HG03280 (cell line): ENCODE data around the gene SMCO4.

Experiments
- ATAC-seq: cut with Tn5 transposase; IDR thresholded peaks from one replicate; pipeline ENCODE4 v1.9.1; 2021; ENCODE audit warnings: mild to moderate bottlenecking, moderate library complexity; ENCODE audit not compliant: unreplicated experiment

The SMCO4 gene

DNA sequence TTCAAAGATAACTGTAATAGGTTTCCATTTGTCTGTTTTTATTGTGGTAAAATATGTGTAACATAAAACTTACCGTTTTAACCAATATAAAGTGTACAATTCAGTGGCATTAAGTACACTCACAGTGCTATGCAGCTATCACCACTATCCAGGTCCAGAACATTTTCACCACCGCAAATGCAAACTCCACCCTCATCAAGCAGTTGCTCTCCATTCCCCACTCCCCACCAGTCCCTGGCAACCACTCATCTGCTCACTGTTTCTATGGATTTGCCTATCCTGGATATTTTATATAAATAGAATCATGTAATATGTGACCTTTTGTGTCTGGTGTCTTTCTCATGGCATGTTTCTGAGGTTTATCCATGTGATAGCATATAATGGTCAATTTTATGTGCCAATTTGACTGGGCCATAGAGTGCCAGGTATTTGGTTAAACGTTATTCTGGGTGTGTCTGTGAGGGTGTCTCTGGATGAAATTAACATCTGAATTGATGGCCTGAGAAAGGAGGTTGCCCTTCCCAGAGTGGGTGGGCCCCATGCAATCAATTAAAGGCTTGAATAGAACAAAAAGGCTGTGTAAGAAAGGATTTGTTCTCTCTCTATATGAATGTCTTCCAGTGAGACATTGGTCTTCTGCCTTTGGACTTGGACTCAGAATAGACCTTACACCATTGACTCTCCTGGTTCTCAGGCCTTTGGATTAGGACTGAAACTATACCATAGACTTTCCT, 17.2 kb upstream of the SMCO4 start:
- ATAC-seq = no peak

DNA sequence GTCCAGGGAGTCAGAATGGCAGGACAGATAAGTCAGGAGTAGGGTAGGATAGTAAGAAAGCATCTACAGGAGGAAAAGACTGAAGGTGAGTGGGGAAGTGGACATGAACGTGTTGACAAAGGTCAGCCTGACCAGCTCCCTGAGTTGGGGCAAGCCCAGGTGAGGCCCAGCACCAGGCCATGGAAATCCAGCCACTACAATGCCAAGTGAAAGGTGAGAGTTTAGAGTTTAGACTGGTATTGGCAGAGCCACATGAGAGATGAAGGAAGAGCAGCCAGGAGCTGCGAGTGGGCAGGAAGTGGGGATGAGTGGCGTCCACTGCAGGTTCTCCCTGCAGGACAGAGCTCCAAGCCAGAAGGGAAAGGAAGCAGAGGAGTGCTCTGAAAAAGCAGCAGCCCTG, 16.5 kb upstream of the SMCO4 start:
- no peak for ATAC-seq

DNA sequence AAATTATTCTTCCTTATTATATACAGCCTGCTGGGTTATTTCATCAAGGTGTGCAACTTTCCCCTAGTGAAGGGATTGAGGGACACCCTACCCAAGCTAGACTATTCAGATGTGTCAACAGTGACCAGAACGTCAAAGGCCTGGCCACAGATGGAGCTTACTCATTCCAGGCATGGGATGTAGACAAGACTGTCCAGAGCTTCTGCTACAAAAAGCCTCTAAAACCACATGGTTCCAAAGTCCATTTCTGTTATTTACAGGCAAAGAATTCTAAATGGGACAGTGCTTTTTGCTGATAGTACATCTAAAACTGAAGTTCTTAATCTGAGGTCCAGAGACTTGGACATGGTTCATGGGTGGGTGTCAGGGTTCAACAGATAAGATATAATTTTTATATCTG, 9.7 kb upstream of the SMCO4 start:
- no peak for ATAC-seq

DNA sequence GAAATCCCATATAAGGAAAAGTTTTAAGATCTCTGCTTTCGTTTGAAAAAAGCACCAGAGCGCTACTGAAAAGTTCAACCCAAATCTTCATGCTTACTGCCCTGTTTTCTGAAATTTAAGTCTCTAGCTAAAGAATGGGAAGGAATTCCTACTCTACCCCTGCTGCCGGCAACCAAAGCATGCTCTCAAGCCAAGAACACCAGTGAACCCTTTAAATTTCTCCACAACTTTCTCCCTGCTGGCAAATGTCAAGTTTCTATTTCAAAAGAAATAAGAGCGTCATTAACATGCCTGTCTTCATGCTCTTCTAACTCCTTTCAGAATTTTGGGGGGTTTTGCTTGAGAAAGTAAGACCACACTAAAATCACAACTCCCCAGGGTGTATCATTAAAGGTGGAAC, 6.8 kb upstream of the SMCO4 start:
- ATAC-seq = no peak

- no peak for ATAC-seq
Measured at GRCh38 chr11:93548679-93549319, 5.6 kb upstream of the SMCO4 start.

GRCh38 chr11:93547773-93548172, 4.6 kb upstream of the SMCO4 start:
- ATAC-seq = no peak

DNA sequence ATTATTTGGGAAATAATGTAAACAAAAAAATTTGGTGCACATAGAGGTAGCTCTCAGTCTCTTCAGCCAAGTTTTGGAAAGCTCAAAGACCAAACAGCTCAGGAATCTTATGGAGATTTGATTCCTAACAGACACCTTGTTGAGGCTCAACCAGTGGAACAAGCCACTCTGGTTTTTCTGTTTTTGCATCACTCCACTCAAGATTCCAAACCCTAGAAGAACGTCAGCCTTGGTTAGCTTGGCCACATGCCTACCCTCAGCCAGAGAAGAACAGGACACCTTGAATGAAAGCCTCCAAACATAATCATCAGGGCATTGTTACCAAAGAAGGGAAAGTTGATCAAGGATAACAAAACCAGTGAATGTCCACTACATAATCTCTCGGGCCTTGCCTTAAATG, 3.8 kb upstream of the SMCO4 start:
- no peak for ATAC-seq

DNA sequence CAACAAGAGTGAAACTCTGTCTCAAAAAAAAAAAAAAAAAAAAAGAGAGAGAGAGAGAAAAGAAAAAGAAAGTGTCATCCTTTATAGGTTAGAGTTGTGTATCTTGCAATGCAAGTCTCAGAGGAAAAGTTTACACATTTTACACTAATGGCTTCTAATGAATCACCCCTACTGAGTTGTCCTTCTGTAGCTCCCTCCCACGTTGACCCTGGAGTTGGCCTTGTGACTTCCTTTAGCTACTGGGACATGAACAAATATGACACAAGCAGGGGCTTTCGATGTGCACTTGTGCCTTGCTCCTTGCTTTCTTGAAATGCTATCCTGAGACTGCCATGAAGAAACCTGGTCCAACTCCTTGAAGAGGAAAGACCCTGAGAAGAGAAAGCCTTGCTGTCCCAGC, 2.4 kb upstream of the SMCO4 start:
- no peak for ATAC-seq

DNA sequence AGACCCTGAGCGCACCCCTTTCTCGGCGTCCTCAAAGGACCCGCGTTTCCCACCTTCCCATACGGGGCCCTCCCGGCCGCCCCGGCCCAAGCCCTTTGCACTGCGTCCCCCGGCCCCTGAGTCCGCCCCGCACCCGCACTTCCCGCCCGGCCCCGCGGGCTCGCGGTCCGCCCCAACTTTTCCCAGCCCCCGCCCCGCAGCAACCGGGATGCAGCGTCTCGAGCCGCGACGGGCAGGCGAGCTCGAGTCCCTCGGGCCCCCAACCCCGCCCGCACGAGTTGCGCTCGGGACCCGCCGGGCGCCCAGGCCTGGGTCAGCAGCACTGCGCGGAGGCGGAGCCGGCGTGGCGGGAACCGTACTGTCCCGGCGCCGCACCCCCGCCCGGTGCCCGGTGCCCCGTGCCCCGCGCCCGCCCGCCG, 371 bp downstream of the SMCO4 start:
- peak; percentile 40 for ATAC-seq

DNA sequence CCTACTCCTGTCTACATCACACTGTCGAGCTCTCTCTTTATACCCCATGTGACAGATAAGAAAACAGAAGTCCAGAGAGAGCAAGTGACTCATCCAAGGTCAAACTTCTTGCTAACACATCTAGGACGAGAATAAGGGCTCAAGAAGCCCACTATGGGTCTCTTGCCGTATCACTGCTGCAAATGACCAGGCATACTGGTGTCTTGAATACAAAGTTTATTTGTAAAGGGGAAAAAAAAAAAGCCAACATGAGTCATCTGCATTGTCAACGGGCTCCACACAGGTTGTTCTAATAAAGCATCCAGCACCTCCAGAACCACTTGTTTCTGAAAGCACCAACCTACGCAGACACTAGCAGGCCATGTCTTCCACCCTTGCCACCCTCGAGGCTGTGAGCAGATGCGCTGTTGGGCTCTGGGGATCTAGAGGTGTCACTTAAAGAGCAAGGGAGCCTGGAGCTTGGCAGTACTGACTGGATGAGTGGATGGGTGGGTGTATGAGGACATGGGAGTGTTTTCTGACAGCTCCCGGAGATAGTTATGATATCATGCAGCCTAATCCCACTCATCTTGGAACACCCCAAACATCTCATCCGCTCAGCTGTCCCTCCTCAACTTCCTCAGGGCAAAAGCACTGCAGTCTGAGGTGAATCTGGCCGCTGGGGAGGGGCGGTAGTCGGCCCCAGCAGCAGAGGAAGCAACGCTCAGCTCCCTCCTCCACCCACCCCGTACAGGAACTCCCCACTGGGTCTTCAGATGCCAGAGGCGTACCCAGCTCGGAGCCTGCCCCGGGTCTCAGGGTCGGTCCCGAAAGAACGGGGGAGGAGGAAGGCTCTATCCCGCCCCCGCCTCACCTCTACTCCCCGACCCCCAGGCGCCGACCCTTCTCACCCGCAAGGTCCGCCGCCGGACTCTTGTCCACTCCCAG, 1.0 kb downstream of the SMCO4 start:
- ATAC-seq = peak; percentile 51

GRCh38 chr11:93540896-93541553, 2.2 kb downstream of the SMCO4 start:
- no peak for ATAC-seq

DNA sequence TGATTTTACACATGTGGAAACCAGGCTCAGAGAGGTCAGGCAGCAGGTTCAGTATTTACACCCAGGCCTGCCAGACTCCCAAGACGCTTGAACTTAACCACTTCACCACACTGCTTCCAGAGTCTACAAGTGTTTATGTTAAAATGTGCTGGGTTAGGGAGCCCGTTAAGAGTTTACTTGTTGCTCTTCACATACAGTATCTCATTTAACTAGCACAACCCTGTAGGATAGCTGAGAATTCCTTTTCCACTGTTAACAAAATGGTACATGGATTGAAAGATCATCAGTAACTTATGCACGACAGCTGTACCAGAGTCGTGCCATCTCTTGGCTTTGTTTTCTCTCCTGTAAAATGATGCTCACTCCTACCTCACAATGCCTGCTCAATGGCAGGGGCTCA, 2.9 kb downstream of the SMCO4 start:
- no peak for ATAC-seq

DNA sequence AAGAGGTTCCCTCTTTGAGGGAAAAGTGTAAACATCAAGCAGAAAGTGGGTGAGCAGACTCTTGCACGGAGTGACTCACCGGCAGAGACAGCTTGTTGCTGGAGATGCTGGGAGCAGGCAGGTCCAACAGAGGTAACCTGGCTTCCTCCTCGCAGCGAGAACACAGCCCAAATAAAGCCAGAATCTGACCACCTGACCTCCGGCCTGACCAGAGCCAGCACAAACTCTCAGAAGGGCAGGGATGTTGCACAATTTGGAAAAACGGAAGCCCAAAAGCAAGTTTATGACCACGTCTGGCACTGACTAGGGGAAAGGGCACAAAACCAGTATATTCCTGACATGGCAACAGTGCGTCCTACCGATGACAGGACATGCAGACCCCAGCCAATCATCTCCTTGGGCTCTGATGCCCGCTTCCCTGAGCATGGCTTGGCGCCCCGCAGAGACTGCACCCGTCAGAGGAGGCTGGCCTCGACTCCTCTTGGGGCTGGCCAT, 5.4 kb downstream of the SMCO4 start:
- no peak for ATAC-seq

DNA sequence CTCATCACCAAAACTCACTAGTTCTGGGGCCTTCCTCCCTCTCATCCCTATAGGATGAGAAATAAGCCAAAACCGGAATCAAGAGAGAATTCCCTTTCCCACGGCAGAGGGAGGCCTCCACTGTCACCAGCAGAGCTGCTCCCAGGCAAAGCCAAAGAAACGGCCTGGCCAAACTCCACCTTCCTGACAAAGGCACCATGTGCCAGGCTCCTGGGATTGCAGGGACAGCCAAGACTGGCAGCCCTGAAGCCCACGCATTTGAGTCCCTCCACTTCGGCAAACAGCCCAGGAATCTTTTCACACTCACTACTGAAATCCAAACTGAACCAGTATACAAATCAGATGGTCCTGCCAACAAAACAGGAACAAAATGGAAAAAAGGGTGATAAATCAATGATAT, 6.1 kb downstream of the SMCO4 start:
- ATAC-seq = no peak

DNA sequence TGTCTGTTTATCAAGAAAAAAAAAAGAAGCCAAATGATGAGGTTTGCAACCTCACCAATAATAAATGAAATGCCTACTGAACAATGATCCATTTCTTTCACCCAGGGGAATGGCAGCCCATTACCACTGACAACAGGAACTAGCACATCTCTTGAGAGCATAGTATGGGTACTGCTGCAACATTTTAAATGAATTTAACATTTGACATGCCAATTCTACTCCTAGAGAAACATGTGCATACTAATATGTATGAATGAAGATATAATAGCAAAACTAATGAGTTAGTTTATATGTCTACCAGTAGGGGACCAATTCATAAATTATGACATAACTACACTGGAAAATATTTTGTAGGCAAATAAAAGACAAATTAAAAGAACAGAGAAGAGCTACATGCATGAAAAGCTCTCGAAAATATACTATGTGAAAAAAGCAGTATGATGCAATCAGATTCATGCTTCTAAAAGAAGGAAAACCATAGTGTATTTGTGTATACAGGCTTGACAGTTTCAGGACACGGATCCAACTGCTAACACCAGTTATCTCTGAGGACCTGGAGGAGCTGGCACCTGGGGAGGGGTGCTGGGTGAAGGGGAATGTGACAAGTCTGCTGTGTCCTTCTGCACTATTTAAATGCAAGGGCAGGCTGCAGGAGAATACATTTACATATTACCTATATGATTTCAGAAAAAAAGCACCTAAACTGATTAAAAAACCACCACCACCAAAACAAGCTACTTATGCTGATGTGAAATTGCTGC, 6.9 kb downstream of the SMCO4 start:
- ATAC-seq = no peak

- peak; percentile 48 for ATAC-seq
Measured at GRCh38 chr11:93535578-93535977, 7.6 kb downstream of the SMCO4 start.

GRCh38 chr11:93532806-93533205, 10.4 kb downstream of the SMCO4 start:
- no peak for ATAC-seq

GRCh38 chr11:93532281-93532789, 10.9 kb downstream of the SMCO4 start:
- no peak for ATAC-seq

DNA sequence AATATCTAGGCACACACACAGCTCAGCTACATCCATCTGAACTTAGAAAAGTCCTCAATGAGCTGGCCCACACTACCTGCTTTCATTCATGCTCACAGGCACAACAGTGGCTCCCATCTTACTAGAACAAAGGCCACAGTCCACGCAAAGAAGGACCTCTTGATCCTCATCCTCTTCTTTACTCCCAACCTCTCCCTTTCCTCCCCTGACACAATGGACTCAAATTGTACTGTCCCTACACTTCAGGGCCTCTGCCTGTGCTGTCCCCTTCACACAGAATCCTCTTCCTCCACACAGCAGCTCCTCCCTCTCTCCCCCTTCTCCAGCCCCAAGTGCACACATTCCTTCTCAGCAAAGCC, 12.7 kb downstream of the SMCO4 start:
- no peak for ATAC-seq
